WI38 (cell line): ENCODE measurements around the gene SHPK.

Experiments used
- H3K4me3 ChIP-seq: 2 replicates; pipeline ENCODE4 v1.5.1; 2011; ENCODE audit warnings: low read depth, mild to moderate bottlenecking, control low read depth, low read length
- CTCF ChIP-seq: IDR thresholded peaks from 2 replicates; pipeline ENCODE4 v1.5.1; 2012; ENCODE audit warnings: low read depth, mild to moderate bottlenecking, control low read depth, low read length

SHPK gene

GRCh38 chr17:3594976-3595375 is 41.1 kb downstream of the SHPK start:
- TF ChIP-seq CTCF: no peak
- H3K4me3 ChIP-seq: no peak overlapping the region

- TF ChIP-seq CTCF: no peak
- H3K4me3 ChIP-seq: no peak overlapping the region
These were observed 41.8 kb downstream of the SHPK start for GRCh38 chr17:3594051-3594800.

GRCh38 chr17:3593384-3593783 is 42.7 kb downstream of the SHPK start:
- H3K4me3 ChIP-seq: no peak overlapping the region
- no peak for TF ChIP-seq CTCF

- no peak for TF ChIP-seq CTCF
- H3K4me3 ChIP-seq: no peak overlapping the region
These were observed 43.7 kb downstream of the SHPK start for GRCh38 chr17:3592216-3592860.

- TF ChIP-seq CTCF: no peak
- no peak overlapping the region for H3K4me3 ChIP-seq
These were observed 45.3 kb downstream of the SHPK start for GRCh38 chr17:3590768-3591167.

GRCh38 chr17:3590231-3590630 is 45.8 kb downstream of the SHPK start:
- no peak for TF ChIP-seq CTCF
- H3K4me3 ChIP-seq: no peak overlapping the region

GRCh38 chr17:3589784-3590183 is 46.3 kb downstream of the SHPK start:
- TF ChIP-seq CTCF: no peak
- H3K4me3 ChIP-seq: no peak overlapping the region
